Measurements from ENCODE around the gene SETMAR.

- TF ChIP-seq POLR2AphosphoS5 (IDR thresholded peaks at IDR 0.05; ENCODE audit: insufficient read depth in 1 of 2, low read depth in 1 of 2) (no peak), CTCF (IDR thresholded peaks at IDR 0.05) (no peak), POLR2A (IDR thresholded peaks at IDR 0.05) (no peak)
These were observed 35.6 kb downstream of the SETMAR start for GRCh38 chr3:4338751-4339150.
